ENCODE results near the gene PROKR1.
"Not testable (repeated sequence)": the region's sequence is repeated elsewhere in the genome, so short reads cannot be mapped to it uniquely, and the experiment has no call there.

The PROKR1 gene

DNA sequence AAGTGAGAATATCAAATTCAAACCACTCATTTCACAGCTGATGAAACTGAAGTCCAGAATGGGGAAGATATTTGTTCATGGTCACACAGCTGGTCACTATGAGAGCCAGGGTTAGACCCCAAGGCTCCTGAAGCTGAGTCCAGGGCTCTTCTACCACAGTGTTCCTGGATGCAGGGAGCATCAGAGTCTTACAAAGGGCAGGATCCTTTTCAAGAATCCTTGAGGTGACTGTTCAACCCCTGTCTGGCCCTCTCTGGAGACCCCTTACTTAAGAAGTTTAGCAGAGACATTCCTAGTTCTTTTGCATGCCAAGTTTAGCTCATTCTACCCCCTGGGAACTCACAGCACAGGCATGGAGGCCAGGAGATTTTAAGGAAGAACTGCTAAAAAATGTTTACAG is 15.7 kb downstream of the PROKR1 start:
- DNase-seq: no peak

DNA sequence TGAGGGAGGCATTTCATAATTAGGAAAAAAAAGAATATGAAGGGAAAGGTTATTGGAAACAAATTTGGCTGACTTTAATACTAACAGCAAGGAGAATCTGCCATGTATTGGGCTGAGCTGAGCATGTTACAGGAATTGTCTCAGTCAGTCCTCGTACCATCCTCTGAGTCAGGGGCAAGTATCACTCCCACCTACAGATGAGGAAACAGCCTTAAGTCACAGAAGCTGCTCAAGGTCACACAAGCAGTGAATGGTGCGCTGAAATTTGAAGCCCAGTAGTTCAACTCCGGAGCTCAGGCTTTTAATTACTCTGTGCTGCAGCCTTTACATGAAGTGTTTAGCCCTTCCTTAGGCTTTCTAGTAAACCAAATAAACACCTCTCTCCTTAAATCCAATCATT is 17.3 kb downstream of the PROKR1 start:
- no peak for DNase-seq

DNA sequence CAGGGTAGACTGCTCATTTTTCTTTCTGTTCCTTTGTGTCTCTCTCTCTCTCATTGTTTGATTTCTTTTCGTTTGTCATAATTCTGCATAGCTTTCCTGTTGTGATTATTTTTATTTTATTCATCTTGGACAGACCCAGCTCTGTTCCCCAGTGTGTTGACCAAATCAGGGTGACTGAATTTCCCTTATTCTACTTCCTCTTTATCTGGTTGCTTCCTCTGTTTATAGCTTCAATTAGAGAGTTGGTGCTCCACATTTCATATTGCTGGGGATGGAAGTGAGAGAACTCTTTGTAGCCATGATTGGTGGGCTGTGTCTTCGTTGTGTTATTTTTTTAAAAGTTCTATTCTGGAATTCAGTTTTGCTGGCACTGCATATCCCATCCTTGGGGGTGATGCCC is 19.1 kb downstream of the PROKR1 start:
- DNase-seq: no peak

- no peak for DNase-seq
Observed at GRCh38 chr2:68663371-68664156, 20.2 kb downstream of the PROKR1 start.

GRCh38 chr2:68667371-68667770 is 24.0 kb downstream of the PROKR1 start:
- no peak for DNase-seq

DNA sequence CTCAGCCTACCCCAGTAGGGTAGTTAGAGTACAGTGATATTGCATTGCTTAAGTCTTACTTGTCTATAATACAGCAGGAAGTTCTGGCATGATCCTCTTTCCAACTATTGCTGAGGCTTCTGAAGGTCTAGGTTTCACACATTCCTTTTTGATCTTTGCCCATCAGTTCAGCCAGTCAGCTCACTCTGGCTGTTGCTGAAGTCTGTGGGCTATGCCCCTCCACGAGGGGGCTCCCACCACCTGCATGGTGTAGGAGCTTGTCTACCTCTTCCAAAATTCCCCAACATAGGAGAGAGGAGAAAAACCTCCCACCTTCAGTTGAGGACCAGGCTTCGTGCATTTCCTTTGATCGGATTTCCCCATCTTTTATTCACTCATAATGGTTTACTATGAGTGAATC is 26.3 kb downstream of the PROKR1 start:
- no peak for DNase-seq

- no peak for DNase-seq
Observed at GRCh38 chr2:68671961-68672360, 28.6 kb downstream of the PROKR1 start.

DNA sequence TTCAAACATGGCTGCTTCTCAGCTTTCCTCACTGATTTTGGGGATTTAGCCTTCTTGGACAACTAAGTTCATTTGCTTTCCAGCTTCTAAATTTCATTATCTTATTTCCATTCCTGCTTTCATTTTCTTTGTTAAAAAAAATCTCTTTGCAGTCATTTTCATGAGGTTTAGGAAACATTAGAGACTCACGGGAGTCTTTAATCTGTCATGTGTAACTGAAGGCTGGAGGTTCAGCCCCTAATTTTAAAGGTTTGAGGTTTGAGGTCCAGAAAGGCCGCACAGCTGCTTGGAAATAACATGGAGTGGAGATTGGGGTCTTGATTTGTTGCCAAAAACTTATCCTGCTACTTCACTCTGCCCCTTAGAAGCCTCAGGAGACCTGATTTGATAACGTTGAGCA is 30.3 kb downstream of the PROKR1 start:
- no peak for DNase-seq

GRCh38 chr2:68675470-68675869 is 32.1 kb downstream of the PROKR1 start:
- no peak for DNase-seq

DNA sequence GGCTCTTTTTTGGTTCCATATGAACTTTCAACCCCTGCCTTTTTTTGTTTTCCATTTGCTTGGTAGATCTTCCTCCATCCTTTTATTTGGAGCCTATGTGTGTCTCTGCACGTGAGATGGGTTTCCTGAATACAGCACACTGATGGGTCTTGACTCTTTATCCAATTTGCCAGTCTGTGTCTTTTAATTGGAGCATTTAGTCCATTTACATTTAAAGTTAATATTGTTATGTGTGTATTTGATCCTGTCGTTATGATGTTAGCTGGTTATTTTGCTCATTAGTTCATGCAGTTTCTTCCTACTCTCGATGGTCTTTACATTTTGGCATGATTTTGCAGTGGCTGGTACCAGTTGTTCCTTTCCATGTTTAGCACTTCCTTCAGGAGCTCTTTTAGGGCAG is 34.5 kb downstream of the PROKR1 start:
- DNase-seq: not testable (repeated sequence)

GRCh38 chr2:68679166-68679916 is 36.0 kb downstream of the PROKR1 start:
- DNase-seq: peak; percentile 19 to 48

- DNase-seq: not testable (repeated sequence)
Observed at GRCh38 chr2:68679917-68680267, 36.5 kb downstream of the PROKR1 start.

DNA sequence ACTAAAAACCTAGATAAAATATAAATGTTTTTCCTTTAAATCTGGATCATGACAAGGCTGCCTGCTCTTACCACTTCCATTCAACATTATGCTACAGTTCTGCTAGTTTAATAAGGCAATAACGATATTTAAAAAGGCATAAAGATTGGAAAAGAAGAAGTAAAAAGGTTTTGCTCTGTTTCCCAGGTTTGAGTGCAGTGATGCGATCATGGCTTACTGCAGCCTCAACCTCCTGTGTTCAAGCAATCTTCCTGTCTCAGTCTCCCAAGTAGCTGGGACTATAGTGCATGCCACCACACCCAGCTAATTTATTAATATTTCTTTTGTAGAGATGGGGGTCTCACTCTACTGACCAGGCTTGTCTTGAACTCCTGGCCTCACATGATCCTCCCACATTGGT is 40.8 kb downstream of the PROKR1 start:
- no peak for DNase-seq

GRCh38 chr2:68686178-68686577 is 42.8 kb downstream of the PROKR1 start:
- no peak for DNase-seq

DNA sequence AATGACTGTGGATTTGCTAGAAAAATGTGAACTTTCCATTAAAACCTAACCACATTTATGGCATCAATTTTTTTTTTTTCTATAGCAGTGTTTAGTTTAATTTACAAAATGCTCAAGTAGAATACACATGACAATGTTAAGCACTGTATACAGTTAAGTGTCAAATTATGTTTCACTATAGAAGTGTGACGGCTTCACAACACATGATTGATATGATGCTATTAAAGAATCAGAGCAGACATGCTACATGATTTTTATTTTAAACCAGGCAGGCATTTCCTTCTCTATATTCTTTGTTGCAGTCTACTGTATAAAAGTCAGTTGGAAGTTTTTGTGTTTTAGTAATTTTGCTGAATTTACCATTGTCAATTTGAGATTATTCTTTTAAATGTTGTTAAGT is 43.6 kb downstream of the PROKR1 start:
- DNase-seq: no peak

- DNase-seq: peak; percentile 12 to 41
Observed at GRCh38 chr2:68689553-68690537, 46.5 kb downstream of the PROKR1 start.

- DNase-seq: no peak
Observed at GRCh38 chr2:68690851-68691250, 47.5 kb downstream of the PROKR1 start.

GRCh38 chr2:68692511-68692910 is 49.1 kb downstream of the PROKR1 start:
- no peak for DNase-seq

DNA sequence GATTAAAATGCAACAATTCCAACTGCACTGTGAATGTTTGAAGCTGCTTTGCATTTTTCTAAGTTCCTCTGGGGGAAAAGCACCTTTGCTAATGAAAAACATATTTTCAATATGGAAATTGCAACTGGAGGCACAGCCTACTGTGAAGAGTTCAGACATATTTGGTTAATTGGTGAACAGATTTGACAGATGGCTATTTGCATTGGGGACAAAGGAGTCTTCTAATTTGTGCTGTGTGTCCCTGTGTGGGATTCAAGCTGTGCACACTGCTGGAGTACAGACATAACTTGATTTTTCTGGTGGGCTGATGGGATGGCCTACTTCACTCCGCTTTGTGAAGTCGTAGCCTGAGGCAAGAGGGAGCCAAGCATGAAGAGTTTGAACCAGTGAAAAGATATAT is 50.6 kb downstream of the PROKR1 start:
- peak; percentile 96 to 98 for DNase-seq

- no peak for DNase-seq
Observed at GRCh38 chr2:68695971-68696370, 52.6 kb downstream of the PROKR1 start.

DNA sequence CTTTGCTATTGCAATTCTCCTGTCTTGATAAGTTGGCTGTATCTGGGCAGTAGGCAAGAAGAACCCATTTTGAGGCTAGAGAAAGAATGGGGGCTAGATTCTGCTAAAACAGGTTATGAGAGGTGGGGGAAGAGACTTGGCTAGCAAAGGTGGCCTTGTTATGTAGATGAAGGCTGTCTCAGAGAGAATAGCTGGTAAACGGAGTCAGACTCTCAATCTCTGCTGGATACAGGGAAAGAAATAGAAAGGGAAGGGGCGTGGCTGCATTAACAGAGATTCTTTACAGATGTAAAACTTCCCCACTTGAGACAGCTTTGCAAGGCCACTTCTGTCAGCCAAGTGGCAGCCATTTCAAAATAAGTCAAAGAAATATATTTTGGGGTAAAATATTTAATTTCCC is 53.2 kb downstream of the PROKR1 start:
- DNase-seq: no peak

- no peak for DNase-seq
Observed at GRCh38 chr2:68698567-68699377, 55.4 kb downstream of the PROKR1 start.

All from NCI-H526 (cell line).